ENCODE measurements around the gene AREL1. TPM values are rescaled to one million over a fixed set of nuclear protein-coding genes. Genes with fewer than 3 reads are reported as not detected.

The AREL1 gene
- total RNA-seq, 1 experiment from 2014 or later = 45.9 TPM

DNA sequence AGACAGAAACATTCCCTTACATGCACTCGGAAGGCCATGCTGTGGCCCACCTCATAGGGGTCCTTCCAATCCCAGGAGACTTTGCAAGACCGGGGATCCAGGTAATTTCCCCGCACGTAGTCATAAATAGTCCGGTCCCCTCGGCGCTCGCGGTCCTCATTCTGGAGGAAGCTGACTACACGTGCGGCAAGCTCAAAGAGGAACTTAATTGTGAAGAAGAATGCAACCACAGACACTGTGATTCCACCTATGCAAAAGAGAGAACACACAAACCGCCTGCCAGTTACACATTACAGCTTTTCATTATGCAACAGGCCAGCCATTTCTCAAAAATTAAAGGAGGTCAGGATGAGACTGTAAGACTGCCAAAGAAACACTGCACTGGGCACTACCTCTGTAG is 28.4 kb downstream of the AREL1 start:
- no peaks in the 10 kb centered on the region for H3K9me2 ChIP-seq (ENCODE audit: insufficient read depth)
- no peaks in the 10 kb centered on the region for H3K79me2 ChIP-seq (ENCODE audit: insufficient read depth, low read length)
- H2AFZ ChIP-seq (ENCODE audit: low read depth, low read length, poor library complexity, severe bottlenecking) = no peak overlapping the region
- intact Hi-C loops (cut with micrococcal nuclease) = no loop called here
- RAD21 ChIA-PET (ENCODE audit: low non-redundant PET in 1 of 2, low total read pairs in 2 of 2, uncharacterized antibody in 2 of 2, unreplicated experiment in 2 of 2) = no interaction called here
- peaks cover 23 to 31% of the 10 kb centered on the region in 2 experiments for H3K36me3 ChIP-seq (ENCODE audit: control insufficient read depth in 1 of 2, insufficient read depth in 2 of 2, low read length in 2 of 2)
- CTCF ChIA-PET = no interaction called here
- H3K4me2 ChIP-seq (ENCODE audit: low read length) = no peak overlapping the region
- H3K4me3 ChIP-seq (replicated peaks in 1 of 2; ENCODE audit: low read depth in 1 of 2, low read length in 2 of 2) = no peak overlapping the region
- H3K9ac ChIP-seq (ENCODE audit: low read length) = no peak overlapping the region
- DNase-seq (ENCODE audit: low read depth, low spot score) (no peak), ATAC-seq (no peak)
- no peaks in the 10 kb centered on the region for H3K27me3 ChIP-seq (ENCODE audit: insufficient read depth, low read length)
- TF ChIP-seq POLR2A (IDR thresholded peaks at IDR 0.05; ENCODE audit: borderline replicate concordance, extremely low read depth, insufficient read depth, insufficient read length) = no peak
- TF ChIP-seq, protein P1, sequence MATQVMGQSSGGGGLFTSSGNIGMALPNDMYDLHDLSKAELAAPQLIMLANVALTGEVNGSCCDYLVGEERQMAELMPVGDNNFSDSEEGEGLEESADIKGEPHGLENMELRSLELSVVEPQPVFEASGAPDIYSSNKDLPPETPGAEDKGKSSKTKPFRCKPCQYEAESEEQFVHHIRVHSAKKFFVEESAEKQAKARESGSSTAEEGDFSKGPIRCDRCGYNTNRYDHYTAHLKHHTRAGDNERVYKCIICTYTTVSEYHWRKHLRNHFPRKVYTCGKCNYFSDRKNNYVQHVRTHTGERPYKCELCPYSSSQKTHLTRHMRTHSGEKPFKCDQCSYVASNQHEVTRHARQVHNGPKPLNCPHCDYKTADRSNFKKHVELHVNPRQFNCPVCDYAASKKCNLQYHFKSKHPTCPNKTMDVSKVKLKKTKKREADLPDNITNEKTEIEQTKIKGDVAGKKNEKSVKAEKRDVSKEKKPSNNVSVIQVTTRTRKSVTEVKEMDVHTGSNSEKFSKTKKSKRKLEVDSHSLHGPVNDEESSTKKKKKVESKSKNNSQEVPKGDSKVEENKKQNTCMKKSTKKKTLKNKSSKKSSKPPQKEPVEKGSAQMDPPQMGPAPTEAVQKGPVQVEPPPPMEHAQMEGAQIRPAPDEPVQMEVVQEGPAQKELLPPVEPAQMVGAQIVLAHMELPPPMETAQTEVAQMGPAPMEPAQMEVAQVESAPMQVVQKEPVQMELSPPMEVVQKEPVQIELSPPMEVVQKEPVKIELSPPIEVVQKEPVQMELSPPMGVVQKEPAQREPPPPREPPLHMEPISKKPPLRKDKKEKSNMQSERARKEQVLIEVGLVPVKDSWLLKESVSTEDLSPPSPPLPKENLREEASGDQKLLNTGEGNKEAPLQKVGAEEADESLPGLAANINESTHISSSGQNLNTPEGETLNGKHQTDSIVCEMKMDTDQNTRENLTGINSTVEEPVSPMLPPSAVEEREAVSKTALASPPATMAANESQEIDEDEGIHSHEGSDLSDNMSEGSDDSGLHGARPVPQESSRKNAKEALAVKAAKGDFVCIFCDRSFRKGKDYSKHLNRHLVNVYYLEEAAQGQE (IDR thresholded peaks at IDR 0.05; ENCODE audit: low read depth) = no peak
- no peak for TF ChIP-seq RAD21 (IDR thresholded peaks at IDR 0.05; ENCODE audit: low read depth)
- TF ChIP-seq, protein P2, sequence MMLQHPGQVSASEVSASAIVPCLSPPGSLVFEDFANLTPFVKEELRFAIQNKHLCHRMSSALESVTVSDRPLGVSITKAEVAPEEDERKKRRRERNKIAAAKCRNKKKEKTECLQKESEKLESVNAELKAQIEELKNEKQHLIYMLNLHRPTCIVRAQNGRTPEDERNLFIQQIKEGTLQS (IDR thresholded peaks at IDR 0.05) = no peak
- TF ChIP-seq EZH2phosphoT487 (IDR thresholded peaks at IDR 0.05; ENCODE audit: borderline replicate concordance) = no peak
- TF ChIP-seq FOSL1 (IDR thresholded peaks at IDR 0.05; ENCODE audit: low read depth) = no peak
- TF ChIP-seq EGR1 (IDR thresholded peaks at IDR 0.05; ENCODE audit: low read depth) = no peak
- no peak for TF ChIP-seq POLR2AphosphoS5 (IDR thresholded peaks at IDR 0.05; ENCODE audit: low read depth, low read length)
- no peak for TF ChIP-seq CEBPB (IDR thresholded peaks at IDR 0.05; ENCODE audit: low read depth)
- no peak overlapping the region for H3K27ac ChIP-seq (ENCODE audit: low read depth, low read length)
- no peaks in the 10 kb centered on the region for H3K4me1 ChIP-seq (ENCODE audit: control insufficient read depth in 1 of 2, insufficient read depth in 2 of 2, low read length in 2 of 2)
- H4K20me1 ChIP-seq (ENCODE audit: insufficient read depth) = no peaks in the 10 kb centered on the region
- POLR2A ChIA-PET = no interaction called here
- no TSS peak for BruUV-seq (replicated peaks)
- H3K9me3 ChIP-seq (ENCODE audit: control insufficient read depth in 1 of 2, insufficient read depth in 1 of 2, low read depth in 1 of 2, low read length in 2 of 2) = no peaks in the 10 kb centered on the region
